ENCODE results near the gene FKBP2.

DNA sequence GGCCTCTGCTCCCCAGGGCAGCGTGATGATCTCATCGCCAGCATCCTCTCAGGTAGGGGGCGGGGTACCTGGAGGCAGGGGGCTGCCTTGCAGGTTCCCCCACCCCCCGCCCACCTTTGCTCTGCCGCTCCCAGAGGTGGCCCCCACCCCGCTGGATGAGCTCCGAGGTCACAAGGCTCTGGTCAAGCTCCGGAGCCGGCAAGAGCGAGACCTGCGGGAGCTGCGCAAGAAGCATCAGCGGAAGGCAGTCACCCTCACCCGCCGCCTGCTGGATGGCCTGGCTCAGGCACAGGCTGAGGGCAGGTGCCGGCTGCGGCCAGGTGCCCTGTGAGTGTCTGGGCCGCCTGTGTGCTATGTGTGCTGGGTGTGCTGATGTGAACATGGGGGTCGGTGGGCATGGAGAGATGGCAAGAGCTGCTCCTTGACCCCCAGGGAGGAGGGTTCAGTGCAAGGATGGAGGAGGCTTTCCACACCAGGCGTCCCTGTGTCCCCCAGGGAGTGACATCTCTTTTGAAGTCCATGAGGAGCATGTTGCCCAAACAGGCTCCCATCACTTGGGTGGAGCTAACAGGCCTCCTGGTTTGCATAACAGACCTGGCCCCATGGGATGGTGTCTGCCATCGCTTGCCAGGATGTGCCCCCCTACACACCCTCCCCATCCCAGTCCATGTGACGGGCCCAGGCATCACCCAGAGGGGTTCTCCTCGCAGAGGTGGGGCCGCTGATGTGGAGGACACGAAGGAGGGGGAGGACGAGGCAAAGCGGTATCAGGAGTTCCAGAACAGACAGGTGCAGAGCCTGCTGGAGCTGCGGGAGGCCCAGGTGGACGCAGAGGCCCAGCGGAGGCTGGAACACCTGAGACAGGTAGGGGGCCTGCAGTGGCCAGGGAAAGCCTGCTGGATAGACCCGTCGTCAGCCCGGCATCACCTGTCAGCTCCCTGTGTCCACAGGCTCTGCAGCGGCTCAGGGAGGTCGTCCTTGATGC is 24.6 kb downstream of the FKBP2 start:
- TF ChIP-seq, protein P1, sequence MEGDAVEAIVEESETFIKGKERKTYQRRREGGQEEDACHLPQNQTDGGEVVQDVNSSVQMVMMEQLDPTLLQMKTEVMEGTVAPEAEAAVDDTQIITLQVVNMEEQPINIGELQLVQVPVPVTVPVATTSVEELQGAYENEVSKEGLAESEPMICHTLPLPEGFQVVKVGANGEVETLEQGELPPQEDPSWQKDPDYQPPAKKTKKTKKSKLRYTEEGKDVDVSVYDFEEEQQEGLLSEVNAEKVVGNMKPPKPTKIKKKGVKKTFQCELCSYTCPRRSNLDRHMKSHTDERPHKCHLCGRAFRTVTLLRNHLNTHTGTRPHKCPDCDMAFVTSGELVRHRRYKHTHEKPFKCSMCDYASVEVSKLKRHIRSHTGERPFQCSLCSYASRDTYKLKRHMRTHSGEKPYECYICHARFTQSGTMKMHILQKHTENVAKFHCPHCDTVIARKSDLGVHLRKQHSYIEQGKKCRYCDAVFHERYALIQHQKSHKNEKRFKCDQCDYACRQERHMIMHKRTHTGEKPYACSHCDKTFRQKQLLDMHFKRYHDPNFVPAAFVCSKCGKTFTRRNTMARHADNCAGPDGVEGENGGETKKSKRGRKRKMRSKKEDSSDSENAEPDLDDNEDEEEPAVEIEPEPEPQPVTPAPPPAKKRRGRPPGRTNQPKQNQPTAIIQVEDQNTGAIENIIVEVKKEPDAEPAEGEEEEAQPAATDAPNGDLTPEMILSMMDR (IDR thresholded peaks at IDR 0.05) = no peak
- TF ChIP-seq CREM (CRISPR knock-in tag; IDR thresholded peaks at IDR 0.05) = no peak
- no peak for TF ChIP-seq OVOL2 (CRISPR knock-in tag; IDR thresholded peaks at IDR 0.05; ENCODE audit: borderline replicate concordance)
- TF ChIP-seq, protein P2, sequence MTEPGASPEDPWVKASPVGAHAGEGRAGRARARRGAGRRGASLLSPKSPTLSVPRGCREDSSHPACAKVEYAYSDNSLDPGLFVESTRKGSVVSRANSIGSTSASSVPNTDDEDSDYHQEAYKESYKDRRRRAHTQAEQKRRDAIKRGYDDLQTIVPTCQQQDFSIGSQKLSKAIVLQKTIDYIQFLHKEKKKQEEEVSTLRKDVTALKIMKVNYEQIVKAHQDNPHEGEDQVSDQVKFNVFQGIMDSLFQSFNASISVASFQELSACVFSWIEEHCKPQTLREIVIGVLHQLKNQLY (CRISPR knock-in tag; IDR thresholded peaks at IDR 0.05) = no peak
- TF ChIP-seq, protein P3, sequence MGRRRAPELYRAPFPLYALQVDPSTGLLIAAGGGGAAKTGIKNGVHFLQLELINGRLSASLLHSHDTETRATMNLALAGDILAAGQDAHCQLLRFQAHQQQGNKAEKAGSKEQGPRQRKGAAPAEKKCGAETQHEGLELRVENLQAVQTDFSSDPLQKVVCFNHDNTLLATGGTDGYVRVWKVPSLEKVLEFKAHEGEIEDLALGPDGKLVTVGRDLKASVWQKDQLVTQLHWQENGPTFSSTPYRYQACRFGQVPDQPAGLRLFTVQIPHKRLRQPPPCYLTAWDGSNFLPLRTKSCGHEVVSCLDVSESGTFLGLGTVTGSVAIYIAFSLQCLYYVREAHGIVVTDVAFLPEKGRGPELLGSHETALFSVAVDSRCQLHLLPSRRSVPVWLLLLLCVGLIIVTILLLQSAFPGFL (CRISPR knock-in tag; IDR thresholded peaks at IDR 0.05; ENCODE audit: borderline replicate concordance) = no peak
- no peak for TF ChIP-seq ZNF121 (CRISPR knock-in tag; IDR thresholded peaks at IDR 0.05)
- TF ChIP-seq, protein P4, sequence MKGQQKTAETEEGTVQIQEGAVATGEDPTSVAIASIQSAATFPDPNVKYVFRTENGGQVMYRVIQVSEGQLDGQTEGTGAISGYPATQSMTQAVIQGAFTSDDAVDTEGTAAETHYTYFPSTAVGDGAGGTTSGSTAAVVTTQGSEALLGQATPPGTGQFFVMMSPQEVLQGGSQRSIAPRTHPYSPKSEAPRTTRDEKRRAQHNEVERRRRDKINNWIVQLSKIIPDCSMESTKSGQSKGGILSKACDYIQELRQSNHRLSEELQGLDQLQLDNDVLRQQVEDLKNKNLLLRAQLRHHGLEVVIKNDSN (CRISPR knock-in tag; IDR thresholded peaks at IDR 0.05) = no peak
- TF ChIP-seq, protein P5, sequence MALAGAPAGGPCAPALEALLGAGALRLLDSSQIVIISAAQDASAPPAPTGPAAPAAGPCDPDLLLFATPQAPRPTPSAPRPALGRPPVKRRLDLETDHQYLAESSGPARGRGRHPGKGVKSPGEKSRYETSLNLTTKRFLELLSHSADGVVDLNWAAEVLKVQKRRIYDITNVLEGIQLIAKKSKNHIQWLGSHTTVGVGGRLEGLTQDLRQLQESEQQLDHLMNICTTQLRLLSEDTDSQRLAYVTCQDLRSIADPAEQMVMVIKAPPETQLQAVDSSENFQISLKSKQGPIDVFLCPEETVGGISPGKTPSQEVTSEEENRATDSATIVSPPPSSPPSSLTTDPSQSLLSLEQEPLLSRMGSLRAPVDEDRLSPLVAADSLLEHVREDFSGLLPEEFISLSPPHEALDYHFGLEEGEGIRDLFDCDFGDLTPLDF (CRISPR knock-in tag; IDR thresholded peaks at IDR 0.05) = no peak
- TF ChIP-seq, protein P6, sequence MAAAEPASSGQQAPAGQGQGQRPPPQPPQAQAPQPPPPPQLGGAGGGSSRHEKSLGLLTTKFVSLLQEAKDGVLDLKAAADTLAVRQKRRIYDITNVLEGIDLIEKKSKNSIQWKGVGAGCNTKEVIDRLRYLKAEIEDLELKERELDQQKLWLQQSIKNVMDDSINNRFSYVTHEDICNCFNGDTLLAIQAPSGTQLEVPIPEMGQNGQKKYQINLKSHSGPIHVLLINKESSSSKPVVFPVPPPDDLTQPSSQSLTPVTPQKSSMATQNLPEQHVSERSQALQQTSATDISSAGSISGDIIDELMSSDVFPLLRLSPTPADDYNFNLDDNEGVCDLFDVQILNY (CRISPR knock-in tag; IDR thresholded peaks at IDR 0.05) = no peak

Data from WTC11 (cell line).